Mesenchymal stem cell (in vitro differentiated cells and primary cell): Measurements from ENCODE around the gene PXMP4.
"Not testable (repeated sequence)": the region's sequence is repeated elsewhere in the genome, so short reads cannot be mapped to it uniquely, and the experiment has no call there.

Source experiments
- DNase-seq: peaks from one replicate; pipeline ENCODE4 v3.0.0-alpha.2; 2013
- H2AFZ ChIP-seq: one replicate; pipeline ENCODE4 v1.6.1; 2013; ENCODE audit warnings: low read depth, mild to moderate bottlenecking, control low read depth, inconsistent platforms, low read length, moderate library complexity
- H2AK5ac ChIP-seq: 2 replicates; pipeline ENCODE4 v1.6.1; 2013; ENCODE audit warnings: low read length, moderate library complexity, mild to moderate bottlenecking, inconsistent platforms; ENCODE audit not compliant: severe bottlenecking
- H2BK120ac ChIP-seq: one replicate; pipeline ENCODE4 v1.6.1; 2013; ENCODE audit warnings: low read depth, mild to moderate bottlenecking, inconsistent platforms, low read length, moderate library complexity
- H2BK12ac ChIP-seq, 2 experiments: one replicate each; pipeline ENCODE4 v1.6.1; 2013; ENCODE audit warnings: inconsistent platforms in 2 of 2, low read length in 2 of 2, mild to moderate bottlenecking in 2 of 2, moderate library complexity in 2 of 2, control low read depth in 1 of 2
- H2BK15ac ChIP-seq: one replicate; pipeline ENCODE4 v1.6.1; 2013; ENCODE audit warnings: mild to moderate bottlenecking, low read depth, inconsistent platforms; ENCODE audit not compliant: poor library complexity, severe bottlenecking
- H2BK5ac ChIP-seq: 2 replicates; pipeline ENCODE4 v1.6.1; 2013; ENCODE audit warnings: low read depth, mild to moderate bottlenecking, low read length, control low read depth, inconsistent platforms; ENCODE audit not compliant: poor library complexity, severe bottlenecking
- H3K14ac ChIP-seq, 2 experiments: one replicate each; pipeline ENCODE4 v1.6.1; 2013; ENCODE audit warnings: inconsistent platforms in 2 of 2, low read length in 2 of 2, control low read depth in 1 of 2, mild to moderate bottlenecking in 1 of 2, moderate library complexity in 1 of 2
- H3K18ac ChIP-seq, 2 experiments: one replicate each; pipeline ENCODE4 v1.6.1; 2013; ENCODE audit warnings: inconsistent platforms in 2 of 2, low read length in 2 of 2, control low read depth in 1 of 2, low read depth in 1 of 2, mild to moderate bottlenecking in 1 of 2
- H3K23ac ChIP-seq, 2 experiments: one replicate each; pipeline ENCODE4 v1.6.1; 2013; ENCODE audit warnings: inconsistent platforms in 2 of 2, low read length in 2 of 2, mild to moderate bottlenecking in 2 of 2, moderate library complexity in 2 of 2, control low read depth in 1 of 2
- H3K27ac ChIP-seq: 2 replicates; pipeline ENCODE4 v1.5.1; 2013; ENCODE audit warnings: mild to moderate bottlenecking, moderate library complexity, low read length, control low read depth, inconsistent platforms; ENCODE audit not compliant: poor library complexity, severe bottlenecking
- H3K27me3 ChIP-seq, 2 experiments: 2 replicates each; pipeline versions ENCODE4 v1.6.1 to v1.7.0; 2013; ENCODE audit warnings: low read length in 2 of 2, mild to moderate bottlenecking in 2 of 2, moderate library complexity in 2 of 2, control low read depth in 1 of 2, inconsistent platforms in 1 of 2; ENCODE audit not compliant: control insufficient read depth in 1 of 2, insufficient read depth in 1 of 2
- H3K36me3 ChIP-seq, 2 experiments: 2 replicates each; pipeline versions ENCODE4 v1.6.1 to v1.7.0; 2013; ENCODE audit warnings: low read length in 2 of 2, control low read depth in 1 of 2, inconsistent platforms in 1 of 2, low read depth in 1 of 2, mild to moderate bottlenecking in 1 of 2; ENCODE audit not compliant: insufficient read depth in 2 of 2, control insufficient read depth in 1 of 2
- H3K4ac ChIP-seq, 2 experiments: one replicate each; pipeline ENCODE4 v1.6.1; 2013; ENCODE audit warnings: inconsistent platforms in 2 of 2, low read length in 2 of 2, mild to moderate bottlenecking in 2 of 2, moderate library complexity in 2 of 2, control low read depth in 1 of 2, low read depth in 1 of 2
- H3K4me1 ChIP-seq: 2 replicates; pipeline ENCODE4 v1.6.1; 2013; ENCODE audit warnings: low read depth, low read length, control low read depth; ENCODE audit not compliant: control insufficient read depth, insufficient read depth
- H3K4me2 ChIP-seq: 2 replicates; pipeline ENCODE4 v1.6.1; 2013; ENCODE audit warnings: low read length, mild to moderate bottlenecking, inconsistent platforms; ENCODE audit not compliant: poor library complexity, severe bottlenecking
- H3K4me3 ChIP-seq, 2 experiments: 2 replicates each; pipeline versions ENCODE4 v1.5.1 to v1.7.0; 2013; ENCODE audit warnings: low read length in 2 of 2, mild to moderate bottlenecking in 2 of 2, control low read depth in 1 of 2, low read depth in 1 of 2; ENCODE audit not compliant: insufficient read depth in 1 of 2
- H3K79me1 ChIP-seq: replicated peaks from 2 replicates; pipeline ENCODE4 v1.6.1; 2013; ENCODE audit warnings: mild to moderate bottlenecking, control low read depth, low read length, inconsistent platforms; ENCODE audit not compliant: poor library complexity, severe bottlenecking
- H3K9ac ChIP-seq: 2 replicates; pipeline ENCODE4 v1.7.0; 2013; ENCODE audit warnings: mild to moderate bottlenecking, low read length, moderate library complexity
- H3K9me3 ChIP-seq: 2 replicates; pipeline ENCODE4 v1.7.0; 2013; ENCODE audit warnings: mild to moderate bottlenecking, low read length; ENCODE audit not compliant: control insufficient read depth
- H4K8ac ChIP-seq: one replicate; pipeline ENCODE4 v1.6.1; 2013; ENCODE audit warnings: inconsistent platforms, mild to moderate bottlenecking, low read length, moderate library complexity
- H4K91ac ChIP-seq: one replicate; pipeline ENCODE4 v1.6.1; 2013; ENCODE audit warnings: mild to moderate bottlenecking, low read length, inconsistent platforms
- WGBS: methylation state at CpG from one replicate; pipeline ENCODE4 v1.1.7; 2013; ENCODE audit warnings: mixed read lengths; 5-methylcytosine and 5-hydroxymethylcytosine counted together

PXMP4 gene

DNA sequence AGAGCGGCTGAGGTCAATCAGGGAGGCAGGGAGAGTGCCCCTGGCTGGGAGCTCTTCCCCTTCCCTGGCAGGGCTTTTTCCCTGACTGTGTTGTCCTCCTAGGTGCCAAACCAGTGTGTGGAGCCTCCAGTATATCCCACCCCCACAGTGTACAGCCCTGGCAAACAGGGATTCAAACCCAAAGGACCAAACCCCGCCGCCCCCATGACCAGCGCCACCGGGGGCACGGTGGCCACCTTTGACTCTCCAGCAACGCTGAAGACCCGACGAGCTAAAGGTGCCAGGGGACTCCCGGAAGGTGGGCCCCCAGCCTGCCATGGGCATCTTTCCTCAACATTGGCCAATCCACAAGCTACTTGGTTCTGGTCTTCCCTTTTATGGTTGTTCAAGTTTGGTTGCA lies 36.9 kb upstream of the PXMP4 start:
- Histone ChIP-seq H3K4me3 (no peak overlapping the region), H3K14ac (no peak overlapping the region), H3K27me3 (no peaks in the 10 kb centered on the region), H3K4me2 (no peak overlapping the region), H2AFZ (no peak overlapping the region), H3K79me1 (no peaks in the 10 kb centered on the region), H3K9ac (no peak overlapping the region), H3K36me3 (peaks cover 32 to 58% of the 10 kb centered on the region in 2 experiments), H3K4ac (no peak overlapping the region), H3K4me1 (peaks cover 2% of the 10 kb centered on the region), H2BK12ac (no peak overlapping the region), H2BK15ac (no peak overlapping the region), H2BK120ac (no peak overlapping the region), H3K27ac (no peak overlapping the region), H3K23ac (no peak overlapping the region), H3K9me3 (peaks cover 11% of the 10 kb centered on the region), H2BK5ac (no peak overlapping the region), H4K8ac (no peak overlapping the region), H4K91ac (no peak overlapping the region), H2AK5ac (no peak overlapping the region), H3K18ac (no peak overlapping the region)
- 100% methylated on average over 10 of the region's 10 CpGs for WGBS
- no peak for DNase-seq

DNA sequence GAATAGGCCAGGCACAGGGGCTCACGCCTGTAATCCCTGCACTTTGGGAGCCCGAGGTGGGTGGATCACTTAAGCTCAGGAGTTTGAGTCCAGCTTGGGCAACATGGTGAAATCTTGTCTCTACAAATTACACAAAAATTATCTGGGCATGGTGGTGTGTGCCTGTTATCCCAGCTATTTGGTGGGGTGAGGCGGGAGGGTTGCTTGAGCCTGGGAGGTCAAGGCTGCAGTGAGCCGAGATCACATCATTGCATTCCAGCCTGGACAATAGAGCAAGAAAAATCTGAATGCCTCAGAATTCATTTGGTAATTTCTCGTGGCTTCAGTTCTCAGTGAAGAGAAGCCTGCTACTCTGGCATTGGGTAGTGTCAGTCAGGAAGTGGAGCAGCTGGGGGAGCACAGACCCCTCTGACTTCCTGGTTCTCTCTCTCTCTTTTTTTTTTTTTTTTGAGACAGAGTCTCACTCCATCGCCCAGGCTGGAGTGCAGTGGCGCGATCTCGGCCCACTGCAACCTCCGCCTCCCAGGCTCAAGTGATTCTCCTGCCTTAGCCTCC lies 35.9 kb upstream of the PXMP4 start:
- not testable (repeated sequence) for H3K18ac ChIP-seq, H3K79me1 ChIP-seq, H3K27me3 ChIP-seq, H2BK12ac ChIP-seq, H2BK5ac ChIP-seq, H3K23ac ChIP-seq, H3K27ac ChIP-seq, H2AFZ ChIP-seq, H3K4ac ChIP-seq, H3K4me1 ChIP-seq, H3K4me2 ChIP-seq, H2AK5ac ChIP-seq, DNase-seq, H3K14ac ChIP-seq, H2BK15ac ChIP-seq, H3K9ac ChIP-seq, H3K4me3 ChIP-seq, H2BK120ac ChIP-seq, H4K91ac ChIP-seq
- Histone ChIP-seq H4K8ac (peak overlapping the region; percentile 13), H3K9me3 (peaks cover 11% of the 10 kb centered on the region), H3K36me3 (peaks cover 33 to 55% of the 10 kb centered on the region in 2 experiments)
- WGBS, result 92% methylated on average over 6 of the region's 10 CpGs

DNA sequence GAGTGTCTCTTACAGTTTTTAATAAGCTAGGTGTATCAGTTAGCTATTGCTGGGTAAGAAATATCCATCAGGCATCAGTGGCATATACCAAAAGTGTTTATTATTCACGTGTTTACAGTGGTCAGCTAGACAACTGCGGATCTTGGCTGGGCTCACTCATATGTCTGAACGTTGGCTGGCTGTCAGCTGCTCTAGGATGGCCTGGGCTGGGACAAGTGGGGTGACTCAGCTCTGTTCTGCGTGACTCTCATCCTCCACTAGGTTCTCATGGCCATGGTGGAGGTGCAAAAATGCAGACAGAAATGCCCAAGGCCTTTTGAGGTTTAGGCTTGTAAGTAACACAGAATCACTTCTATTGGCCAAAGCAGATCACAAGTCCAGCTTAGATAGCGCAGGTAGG lies 33.7 kb upstream of the PXMP4 start:
- Histone ChIP-seq H2BK12ac (no peak overlapping the region), H2AK5ac (no peak overlapping the region), H3K79me1 (no peaks in the 10 kb centered on the region), H3K27me3 (no peaks in the 10 kb centered on the region), H2AFZ (no peak overlapping the region), H3K36me3 (peaks cover 33 to 59% of the 10 kb centered on the region in 2 experiments), H3K14ac (no peak overlapping the region), H3K9me3 (peaks cover 11% of the 10 kb centered on the region), H3K4me3 (no peak overlapping the region), H3K27ac (no peak overlapping the region), H3K23ac (no peak overlapping the region), H2BK5ac (no peak overlapping the region), H3K18ac (no peak overlapping the region), H3K9ac (no peak overlapping the region), H2BK15ac (no peak overlapping the region), H3K4me1 (peaks cover 2% of the 10 kb centered on the region), H2BK120ac (no peak overlapping the region), H3K4ac (no peak overlapping the region), H4K91ac (no peak overlapping the region), H4K8ac (no peak overlapping the region), H3K4me2 (no peak overlapping the region)
- peak; percentile 35 for DNase-seq
- WGBS, result 71% methylated on average over 4 of the region's 5 CpGs

DNA sequence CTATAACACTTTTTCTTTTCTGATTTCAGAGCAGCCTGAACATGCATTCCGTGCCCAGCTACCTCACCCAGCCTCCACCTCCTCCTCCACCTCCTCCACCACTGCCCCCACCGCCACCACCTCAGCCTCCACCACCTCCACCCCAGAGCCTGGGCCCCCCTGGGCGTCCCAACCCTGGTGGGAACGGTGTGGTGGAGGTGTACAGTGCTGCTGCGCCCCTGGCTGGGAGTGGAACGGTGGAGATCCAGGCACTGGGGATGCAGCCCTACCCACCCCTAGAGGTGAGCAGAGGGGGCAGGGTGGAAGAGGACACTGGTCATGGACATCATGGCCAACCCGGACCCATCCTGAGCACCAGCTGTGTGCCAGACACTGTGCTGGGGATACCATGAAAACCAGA lies 33.0 kb upstream of the PXMP4 start:
- H4K91ac ChIP-seq, result peak overlapping the region; percentile 11
- H3K14ac ChIP-seq, result no peak overlapping the region
- no peak overlapping the region for H3K23ac ChIP-seq
- H3K4me2 ChIP-seq, result no peak overlapping the region
- no peak for DNase-seq
- no peak overlapping the region for H3K9ac ChIP-seq
- no peak overlapping the region for H3K4me3 ChIP-seq
- H3K27ac ChIP-seq, result no peak overlapping the region
- peaks cover 29 to 58% of the 10 kb centered on the region in 2 experiments for H3K36me3 ChIP-seq
- H2BK12ac ChIP-seq, result no peak overlapping the region
- no peaks in the 10 kb centered on the region for H3K27me3 ChIP-seq
- H4K8ac ChIP-seq, result no peak overlapping the region
- peaks cover 11% of the 10 kb centered on the region for H3K9me3 ChIP-seq
- peaks cover 2% of the 10 kb centered on the region for H3K4me1 ChIP-seq
- 97% methylated on average over 6 of the region's 7 CpGs for WGBS
- no peak overlapping the region for H2BK120ac ChIP-seq
- H3K18ac ChIP-seq, result no peak overlapping the region
- no peak overlapping the region for H2AFZ ChIP-seq
- no peak overlapping the region for H2BK5ac ChIP-seq
- no peak overlapping the region for H2AK5ac ChIP-seq
- H2BK15ac ChIP-seq, result no peak overlapping the region
- H3K4ac ChIP-seq, result no peak overlapping the region
- H3K79me1 ChIP-seq, result no peaks in the 10 kb centered on the region
